Bronchial epithelial cell (primary cell): ENCODE results near the gene MSH2. TPM values are rescaled to one million over a fixed set of nuclear protein-coding genes. Genes with fewer than 3 reads are reported as not detected.
"Not testable (repeated sequence)": the region's sequence is repeated elsewhere in the genome, so short reads cannot be mapped to it uniquely, and the experiment has no call there.

Experiments
- DNase-seq: peaks from one replicate; pipeline ENCODE4 v3.0.0-alpha.2; 2010; ENCODE audit warnings: low read depth
- FAIRE-seq: peaks from 2 replicates; lab custom pipeline; 2011; peaks lifted over from hg19 to GRCh38; lab: Jason Lieb, UNC
- H3K27me3 ChIP-seq: 2 replicates; pipeline ENCODE4 v1.5.1; 2011; ENCODE audit warnings: low read length; ENCODE audit not compliant: control insufficient read depth, insufficient read depth
- H3K36me3 ChIP-seq: 2 replicates; pipeline ENCODE4 v1.5.1; 2011; ENCODE audit warnings: low read length; ENCODE audit not compliant: control insufficient read depth, insufficient read depth
- H3K4me3 ChIP-seq: 2 replicates; pipeline ENCODE4 v1.5.1; 2011; ENCODE audit warnings: mild to moderate bottlenecking, low read depth, low read length, control low read depth
- total RNA-seq: library from RNA; depleted of rRNA; stranded (reverse); fragments of >200 nt; gene quantifications from 2 replicates; pipeline ENCODE4 v1.2.1, GENCODE V29; 2014
- TF ChIP-seq, protein P1 (sequence below): IDR thresholded peaks from 2 replicates; pipeline ENCODE4 v1.5.1; 2011; ENCODE audit warnings: mild to moderate bottlenecking, moderate library complexity, low read length, control low read depth, inconsistent platforms; ENCODE audit not compliant: insufficient read depth, severe bottlenecking

Gene MSH2
- total RNA-seq, 1 donor from 2014 or later = 10.0 TPM

DNA sequence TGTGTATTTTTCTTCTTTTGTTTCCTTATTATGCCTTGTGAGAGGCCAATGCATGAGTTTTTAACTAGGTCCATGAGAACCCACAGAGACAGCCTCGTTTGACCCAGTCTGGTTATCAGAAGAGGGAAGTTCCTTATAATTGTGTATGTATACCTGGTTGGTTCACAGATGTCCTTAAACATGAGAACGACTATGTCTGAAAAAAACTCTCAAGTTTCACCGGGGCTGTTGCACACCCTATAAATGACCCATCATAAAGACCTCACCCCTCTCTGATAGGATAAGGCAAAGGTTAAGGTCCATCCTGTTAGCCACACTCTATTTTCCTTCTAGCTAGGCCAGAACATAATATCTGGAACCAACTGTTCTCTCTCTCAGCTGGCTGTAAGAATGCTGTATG lies 42.7 kb upstream of the MSH2 start:
- DNase-seq (no peak), FAIRE-seq (no peak)
- Histone ChIP-seq H3K36me3 (no peaks in the 10 kb centered on the region), H3K4me3 (no peak overlapping the region), H3K27me3 (no peaks in the 10 kb centered on the region)
- TF ChIP-seq, protein P1, sequence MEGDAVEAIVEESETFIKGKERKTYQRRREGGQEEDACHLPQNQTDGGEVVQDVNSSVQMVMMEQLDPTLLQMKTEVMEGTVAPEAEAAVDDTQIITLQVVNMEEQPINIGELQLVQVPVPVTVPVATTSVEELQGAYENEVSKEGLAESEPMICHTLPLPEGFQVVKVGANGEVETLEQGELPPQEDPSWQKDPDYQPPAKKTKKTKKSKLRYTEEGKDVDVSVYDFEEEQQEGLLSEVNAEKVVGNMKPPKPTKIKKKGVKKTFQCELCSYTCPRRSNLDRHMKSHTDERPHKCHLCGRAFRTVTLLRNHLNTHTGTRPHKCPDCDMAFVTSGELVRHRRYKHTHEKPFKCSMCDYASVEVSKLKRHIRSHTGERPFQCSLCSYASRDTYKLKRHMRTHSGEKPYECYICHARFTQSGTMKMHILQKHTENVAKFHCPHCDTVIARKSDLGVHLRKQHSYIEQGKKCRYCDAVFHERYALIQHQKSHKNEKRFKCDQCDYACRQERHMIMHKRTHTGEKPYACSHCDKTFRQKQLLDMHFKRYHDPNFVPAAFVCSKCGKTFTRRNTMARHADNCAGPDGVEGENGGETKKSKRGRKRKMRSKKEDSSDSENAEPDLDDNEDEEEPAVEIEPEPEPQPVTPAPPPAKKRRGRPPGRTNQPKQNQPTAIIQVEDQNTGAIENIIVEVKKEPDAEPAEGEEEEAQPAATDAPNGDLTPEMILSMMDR = no peak

DNA sequence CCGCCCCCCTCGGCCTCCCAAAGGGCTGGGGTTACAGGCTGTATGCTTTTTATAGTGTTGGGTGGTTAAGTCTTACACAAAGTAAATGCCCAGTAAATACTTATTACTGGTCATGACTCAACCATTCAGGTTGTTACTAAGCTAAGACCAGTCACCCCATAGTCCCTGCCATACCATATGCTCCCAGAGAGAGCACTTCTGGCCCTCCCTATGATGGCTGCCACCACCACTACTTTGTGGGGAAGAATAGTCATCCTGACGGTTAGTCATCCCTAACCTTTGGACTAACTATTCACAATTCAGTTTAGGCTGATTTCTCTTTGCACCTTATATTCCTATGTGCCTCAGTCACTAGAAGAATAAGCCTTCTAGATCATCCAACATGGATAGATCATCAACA lies 42.0 kb upstream of the MSH2 start:
- DNase-seq (peak; percentile 93), FAIRE-seq (no peak)
- no peaks in the 10 kb centered on the region for H3K36me3 ChIP-seq
- H3K27me3 ChIP-seq = no peaks in the 10 kb centered on the region
- H3K4me3 ChIP-seq = no peak overlapping the region
- TF ChIP-seq, protein P1 = no peak

DNA sequence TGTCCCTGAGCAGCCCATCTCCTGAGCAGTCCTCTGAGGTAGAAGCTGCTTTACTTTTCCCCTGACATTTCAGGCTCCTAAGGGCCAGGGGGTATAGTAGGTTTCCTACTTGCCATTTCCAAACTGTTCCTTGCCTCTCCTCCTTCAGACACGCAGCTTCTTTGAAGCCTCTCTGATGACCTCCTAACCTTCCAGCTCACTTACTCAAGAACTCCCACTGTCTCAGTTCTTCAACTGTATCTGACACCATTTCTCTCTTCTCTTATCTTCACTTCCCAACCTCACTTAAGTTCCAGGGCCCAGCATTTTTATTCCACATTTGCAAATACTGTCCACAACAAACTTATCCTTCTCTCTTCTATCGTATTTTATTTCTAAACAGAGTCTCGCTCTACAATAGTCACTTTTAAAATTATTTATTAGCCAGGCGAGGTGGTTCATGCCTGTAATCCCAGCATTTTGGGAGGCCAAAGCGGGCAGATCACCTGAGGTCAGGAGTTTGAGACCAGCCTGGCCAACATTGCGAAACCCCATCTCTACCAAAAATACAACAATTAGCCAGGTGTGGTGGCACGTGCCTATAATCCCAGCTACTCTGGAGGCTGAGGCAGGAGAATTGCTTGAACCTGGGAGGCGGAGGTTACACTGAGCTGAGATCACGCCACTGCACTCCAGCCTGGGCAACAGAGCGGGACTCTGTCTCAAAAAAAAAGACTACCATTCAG lies 41.3 kb upstream of the MSH2 start:
- not testable (repeated sequence) for FAIRE-seq, H3K27me3 ChIP-seq, H3K4me3 ChIP-seq, H3K36me3 ChIP-seq, DNase-seq

DNA sequence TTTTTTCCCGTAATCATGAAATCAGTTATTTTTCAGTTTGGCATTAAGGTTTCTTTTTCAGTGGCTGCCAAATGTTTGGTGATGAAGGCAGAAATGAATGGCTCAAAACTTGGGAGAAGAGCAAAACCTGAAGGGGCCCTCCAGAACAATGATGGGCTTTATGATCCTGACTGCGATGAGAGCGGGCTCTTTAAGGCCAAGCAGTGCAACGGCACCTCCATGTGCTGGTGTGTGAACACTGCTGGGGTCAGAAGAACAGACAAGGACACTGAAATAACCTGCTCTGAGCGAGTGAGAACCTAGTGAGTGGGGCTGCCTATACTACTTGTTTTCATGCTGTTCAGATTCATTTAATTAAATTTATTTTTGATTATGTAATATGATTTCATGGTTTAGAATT lies 29.2 kb upstream of the MSH2 start:
- Histone ChIP-seq H3K36me3 (no peaks in the 10 kb centered on the region), H3K27me3 (no peaks in the 10 kb centered on the region), H3K4me3 (no peak overlapping the region)
- no peak for DNase-seq
- no peak for FAIRE-seq
- TF ChIP-seq, protein P1 = no peak

DNA sequence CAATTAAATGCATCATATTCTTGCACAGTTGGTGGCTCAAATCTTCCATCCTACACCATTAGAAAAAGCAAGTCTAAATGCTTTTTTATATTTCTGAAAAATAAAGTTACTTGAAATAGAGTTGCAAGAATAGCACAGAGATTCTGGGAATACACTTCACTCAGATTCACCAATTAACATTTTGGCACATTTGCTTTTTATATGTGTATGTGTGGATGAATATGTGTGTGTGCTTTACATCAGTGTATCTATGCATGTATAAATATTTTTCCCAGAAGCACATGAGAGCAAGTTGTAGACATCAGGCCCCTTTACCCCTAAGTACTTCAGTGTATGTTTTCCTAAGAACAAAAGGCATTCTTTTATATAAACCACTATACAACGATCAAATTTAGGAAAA lies 27.6 kb upstream of the MSH2 start:
- Histone ChIP-seq H3K27me3 (no peaks in the 10 kb centered on the region), H3K4me3 (no peak overlapping the region), H3K36me3 (no peaks in the 10 kb centered on the region)
- FAIRE-seq (no peak), DNase-seq (no peak)
- TF ChIP-seq, protein P1 = no peak

DNA sequence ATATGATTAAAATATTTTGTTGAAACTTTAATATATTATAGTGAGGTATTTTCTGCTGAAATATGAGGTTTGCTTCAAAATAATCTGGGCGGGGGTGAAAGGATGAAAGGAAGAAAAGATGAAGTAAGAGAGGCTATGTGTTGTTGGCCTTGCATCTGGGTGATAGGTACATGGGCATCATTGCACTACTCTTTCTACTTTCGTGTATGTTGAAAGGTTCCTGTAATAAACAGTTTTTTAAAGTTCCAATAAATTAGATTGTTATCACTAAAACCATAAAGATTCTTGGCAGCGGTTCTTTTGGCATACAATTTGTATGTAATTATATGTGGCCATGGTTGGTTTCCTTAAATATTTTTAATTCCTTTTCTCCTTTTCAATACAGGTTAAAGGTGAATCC lies 23.6 kb upstream of the MSH2 start:
- Histone ChIP-seq H3K27me3 (no peaks in the 10 kb centered on the region), H3K36me3 (no peaks in the 10 kb centered on the region), H3K4me3 (no peak overlapping the region)
- FAIRE-seq = no peak
- DNase-seq = no peak
- TF ChIP-seq, protein P1 = no peak
